Keratinocyte (primary cell): ENCODE measurements around the gene CD46.
"Not testable (repeated sequence)": the region's sequence is repeated elsewhere in the genome, so short reads cannot be mapped to it uniquely, and the experiment has no call there.

Source experiments
- EZH2 ChIP-seq: IDR thresholded peaks from one replicate; pipeline ENCODE4 v1.6.1; 2012; ENCODE audit warnings: inconsistent platforms, mild to moderate bottlenecking, low read length, moderate library complexity
- TF ChIP-seq, protein P1 (sequence below), 3 experiments: IDR thresholded peaks in 1 of 3; conservative IDR thresholded peaks in 1 of 3; optimal IDR thresholded peaks in 1 of 3; 2 replicates in 2 of 3; 3 replicates in 1 of 3; pipeline versions ENCODE3 to v1.5.1; 2011; ENCODE audit warnings: low read length in 3 of 3, mild to moderate bottlenecking in 3 of 3, moderate library complexity in 2 of 3, control low read depth in 1 of 3, inconsistent platforms in 1 of 3; ENCODE audit not compliant: insufficient read depth in 2 of 3; ENCODE audit errors: extremely low read depth in 1 of 3

DNA sequence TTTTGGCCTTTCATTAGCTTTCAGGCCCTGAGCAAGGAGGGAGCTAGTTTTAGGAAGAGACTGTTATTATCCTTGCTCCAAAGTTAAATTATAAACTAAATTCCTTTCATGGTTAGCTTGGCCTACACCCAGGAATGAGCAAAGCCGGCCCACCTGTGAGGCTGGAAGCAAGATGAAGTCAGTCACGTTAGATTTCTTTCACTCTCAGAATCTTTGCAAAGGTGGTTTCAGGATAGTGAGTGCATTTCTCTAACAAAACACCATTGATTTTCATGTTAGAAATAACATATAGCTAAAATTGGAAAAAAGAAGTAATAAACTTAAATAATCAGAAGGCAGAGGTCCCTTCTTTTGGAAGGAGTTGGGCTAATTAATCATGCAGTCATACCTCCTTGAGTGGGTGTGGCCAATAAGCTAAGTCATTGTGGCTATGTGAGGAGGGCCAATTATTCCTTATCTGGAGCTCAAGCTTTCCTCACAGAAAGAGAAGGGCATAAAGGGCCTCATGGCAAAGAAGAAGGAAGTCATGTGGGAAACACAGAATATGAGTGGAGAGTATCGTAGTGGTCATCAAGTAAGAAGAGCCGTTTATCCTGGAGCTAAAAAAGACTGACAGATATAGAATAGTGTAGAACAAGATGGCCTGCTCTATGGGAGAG, 23.5 kb upstream of the CD46 start:
- TF ChIP-seq, protein P1, sequence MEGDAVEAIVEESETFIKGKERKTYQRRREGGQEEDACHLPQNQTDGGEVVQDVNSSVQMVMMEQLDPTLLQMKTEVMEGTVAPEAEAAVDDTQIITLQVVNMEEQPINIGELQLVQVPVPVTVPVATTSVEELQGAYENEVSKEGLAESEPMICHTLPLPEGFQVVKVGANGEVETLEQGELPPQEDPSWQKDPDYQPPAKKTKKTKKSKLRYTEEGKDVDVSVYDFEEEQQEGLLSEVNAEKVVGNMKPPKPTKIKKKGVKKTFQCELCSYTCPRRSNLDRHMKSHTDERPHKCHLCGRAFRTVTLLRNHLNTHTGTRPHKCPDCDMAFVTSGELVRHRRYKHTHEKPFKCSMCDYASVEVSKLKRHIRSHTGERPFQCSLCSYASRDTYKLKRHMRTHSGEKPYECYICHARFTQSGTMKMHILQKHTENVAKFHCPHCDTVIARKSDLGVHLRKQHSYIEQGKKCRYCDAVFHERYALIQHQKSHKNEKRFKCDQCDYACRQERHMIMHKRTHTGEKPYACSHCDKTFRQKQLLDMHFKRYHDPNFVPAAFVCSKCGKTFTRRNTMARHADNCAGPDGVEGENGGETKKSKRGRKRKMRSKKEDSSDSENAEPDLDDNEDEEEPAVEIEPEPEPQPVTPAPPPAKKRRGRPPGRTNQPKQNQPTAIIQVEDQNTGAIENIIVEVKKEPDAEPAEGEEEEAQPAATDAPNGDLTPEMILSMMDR (optimal IDR thresholded peaks at IDR 0.05 in 1 of 3, IDR thresholded peaks at IDR 0.05 in 1 of 3, conservative IDR thresholded peaks at IDR 0.05 in 1 of 3; ENCODE audit: extremely low read depth in 1 of 3, insufficient read depth in 2 of 3, low read length in 3 of 3): not testable (repeated sequence)
- not testable (repeated sequence) for TF ChIP-seq EZH2
